Neuronal stem cell (in vitro differentiated cells): ENCODE data around the gene DNM3.

Experiments
- DNase-seq: peaks from one replicate; pipeline ENCODE4 v3.0.0-alpha.2; 2013; ENCODE audit warnings: low spot score
- H2AFZ ChIP-seq: one replicate; pipeline ENCODE4 v1.6.1; 2013; ENCODE audit warnings: mild to moderate bottlenecking, low read length, inconsistent platforms
- H2AK5ac ChIP-seq: 2 replicates; pipeline ENCODE4 v1.6.1; 2013; ENCODE audit warnings: low read depth, mild to moderate bottlenecking, inconsistent platforms, low read length, moderate library complexity, mixed read lengths
- H2BK120ac ChIP-seq: 2 replicates; pipeline ENCODE4 v1.6.1; 2013; ENCODE audit warnings: low read depth, mild to moderate bottlenecking, inconsistent platforms, low read length, moderate library complexity, mixed read lengths
- H2BK12ac ChIP-seq: one replicate; pipeline ENCODE4 v1.6.1; 2013; ENCODE audit warnings: low read length, inconsistent platforms
- H2BK15ac ChIP-seq: 2 replicates; pipeline ENCODE4 v1.6.1; 2013; ENCODE audit warnings: mild to moderate bottlenecking, low read length, inconsistent platforms, mixed read lengths
- H2BK5ac ChIP-seq: one replicate; pipeline ENCODE4 v1.6.1; 2013; ENCODE audit warnings: inconsistent platforms, mild to moderate bottlenecking, low read length, moderate library complexity
- H3K14ac ChIP-seq: one replicate; pipeline ENCODE4 v1.6.1; 2013; ENCODE audit warnings: low read length, inconsistent platforms
- H3K18ac ChIP-seq: 2 replicates; pipeline ENCODE4 v1.6.1; 2013; ENCODE audit warnings: low read length, inconsistent platforms
- H3K23ac ChIP-seq: 2 replicates; pipeline ENCODE4 v1.6.1; 2013; ENCODE audit warnings: low read depth, mild to moderate bottlenecking, mixed read lengths, low read length, inconsistent platforms; ENCODE audit not compliant: poor library complexity
- H3K27ac ChIP-seq: replicated peaks from 3 replicates; pipeline ENCODE4 v1.5.1; 2013; ENCODE audit warnings: low read length, inconsistent platforms
- H3K27me3 ChIP-seq, 3 experiments: 2 replicates each; pipeline ENCODE4 v1.6.1; 2013; ENCODE audit warnings: low read length in 3 of 3, mild to moderate bottlenecking in 2 of 3, inconsistent platforms in 1 of 3, low read depth in 1 of 3, mixed read lengths in 1 of 3, moderate library complexity in 1 of 3; ENCODE audit not compliant: control insufficient read depth in 3 of 3, insufficient read depth in 3 of 3
- H3K36me3 ChIP-seq, 2 donors: replicated peaks in 1 of 2; 2 replicates each; pipeline ENCODE4 v1.6.1; 2013; ENCODE audit warnings: low read length in 2 of 2; ENCODE audit not compliant: control insufficient read depth in 2 of 2, insufficient read depth in 2 of 2
- H3K4ac ChIP-seq: 2 replicates; pipeline ENCODE4 v1.6.1; 2013; ENCODE audit warnings: inconsistent platforms, mild to moderate bottlenecking, low read length, moderate library complexity
- H3K4me1 ChIP-seq, 2 donors: 1 replicate in 1 of 2; 2 replicates in 1 of 2; pipeline ENCODE4 v1.6.1; 2013; ENCODE audit warnings: low read length in 2 of 2, low read depth in 1 of 2; ENCODE audit not compliant: control insufficient read depth in 2 of 2, insufficient read depth in 1 of 2
- H3K4me2 ChIP-seq: one replicate; pipeline ENCODE4 v1.6.1; 2013; ENCODE audit warnings: mild to moderate bottlenecking, low read length, inconsistent platforms; ENCODE audit not compliant: insufficient read depth, poor library complexity, severe bottlenecking
- H3K4me3 ChIP-seq, 2 donors: 2 replicates each; pipeline ENCODE4 v1.5.1; 2013; ENCODE audit warnings: low read length in 2 of 2, mild to moderate bottlenecking in 2 of 2, inconsistent platforms in 1 of 2, moderate library complexity in 1 of 2
- H3K79me1 ChIP-seq: one replicate; pipeline ENCODE4 v1.6.1; 2013; ENCODE audit warnings: low read depth, mild to moderate bottlenecking, inconsistent platforms, low read length, moderate library complexity
- H3K9ac ChIP-seq: one replicate; pipeline ENCODE4 v1.6.1; 2013; ENCODE audit warnings: mild to moderate bottlenecking, low read depth, low read length, inconsistent platforms; ENCODE audit not compliant: poor library complexity
- H3K9me3 ChIP-seq, 2 donors: replicated peaks in 1 of 2; 2 replicates each; pipeline versions ENCODE3 to v1.6.1; 2013; ENCODE audit warnings: low read length in 2 of 2, mild to moderate bottlenecking in 2 of 2, inconsistent platforms in 1 of 2, low read depth in 1 of 2, mixed read lengths in 1 of 2, moderate library complexity in 1 of 2; ENCODE audit not compliant: control insufficient read depth in 2 of 2, insufficient read depth in 1 of 2
- H4K8ac ChIP-seq: one replicate; pipeline ENCODE4 v1.6.1; 2013; ENCODE audit warnings: low read depth, mild to moderate bottlenecking, inconsistent platforms, low read length, moderate library complexity
- H4K91ac ChIP-seq: one replicate; pipeline ENCODE4 v1.6.1; 2013; ENCODE audit warnings: low read length, low read depth, mild to moderate bottlenecking, inconsistent platforms; ENCODE audit not compliant: poor library complexity
- WGBS, 2 donors: extraction: QIAGEN DNeasy Blood & Tissue Kit; methylation state at CpG; one replicate each; pipeline ENCODE4 v1.1.7; 2013; ENCODE audit warnings: missing lambda C conversion rate in 2 of 2, mixed read lengths in 1 of 2; ENCODE audit not compliant: insufficient read length in 2 of 2, insufficient replicate concordance in 1 of 2; ENCODE audit errors: extremely low coverage in 2 of 2; 5-methylcytosine and 5-hydroxymethylcytosine counted together

DNM3 gene

GRCh38 chr1:172254521-172255222, 413.4 kb downstream of the DNM3 start:
- Histone ChIP-seq H3K36me3 (no peaks in the 10 kb centered on the region), H3K14ac (no peak overlapping the region), H2BK120ac (no peak overlapping the region), H3K4me2 (no peak overlapping the region), H3K4me3 (no peak overlapping the region), H3K9ac (no peak overlapping the region), H3K4me1 (no peaks in the 10 kb centered on the region), H2BK5ac (no peak overlapping the region), H2BK12ac (no peak overlapping the region), H3K9me3 (no peaks in the 10 kb centered on the region), H3K4ac (no peak overlapping the region), H4K8ac (no peak overlapping the region), H4K91ac (no peak overlapping the region), H2BK15ac (no peak overlapping the region), H3K23ac (no peak overlapping the region), H3K79me1 (no peaks in the 10 kb centered on the region), H2AFZ (no peak overlapping the region), H3K27me3 (no peaks in the 10 kb centered on the region), H3K27ac (no peak overlapping the region), H3K18ac (no peak overlapping the region), H2AK5ac (no peak overlapping the region)
- no peak for DNase-seq
- WGBS, 2 donors: no CpG with 5 or more reads among the region's 3 CpGs

DNA sequence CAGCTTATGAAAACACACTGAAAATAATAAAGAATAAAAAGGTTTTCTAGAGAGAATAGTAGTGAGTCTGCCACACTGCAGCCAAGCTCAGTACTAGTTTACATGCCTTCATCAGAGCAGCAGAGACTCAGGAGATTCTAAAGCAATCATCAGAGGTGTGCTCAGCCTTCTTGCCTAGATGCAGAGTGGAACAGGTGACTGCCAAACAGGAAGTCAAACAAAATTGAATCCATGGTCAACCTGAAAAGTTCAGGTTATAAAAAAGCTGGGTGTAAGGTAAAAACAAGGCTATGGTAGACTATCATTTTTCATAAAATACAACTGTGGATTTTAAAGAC, 413.9 kb downstream of the DNM3 start:
- no peak for DNase-seq
- H3K27ac ChIP-seq: no peak overlapping the region

DNA sequence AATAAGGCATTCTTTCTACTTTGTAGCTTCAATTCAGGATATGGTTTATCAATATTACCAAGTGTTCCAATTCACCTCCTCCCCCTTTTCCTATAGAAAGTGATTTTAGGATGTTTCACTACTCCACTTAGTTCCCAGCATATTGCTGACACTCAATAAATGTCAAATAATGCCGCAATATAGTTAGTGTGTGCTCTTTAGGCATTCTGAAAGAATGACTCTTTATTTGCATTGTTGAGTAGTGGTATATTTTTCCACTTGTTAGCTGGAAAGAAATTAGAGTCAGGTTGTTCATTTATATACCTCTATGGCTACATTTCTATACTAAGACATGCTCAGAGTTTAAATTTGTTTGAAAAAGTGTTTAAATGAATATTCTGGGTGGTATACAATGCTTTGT, 424.6 kb downstream of the DNM3 start:
- no peak overlapping the region for H2AFZ ChIP-seq
- H2BK5ac ChIP-seq: no peak overlapping the region
- H3K79me1 ChIP-seq: no peaks in the 10 kb centered on the region
- no peak overlapping the region for H2BK120ac ChIP-seq
- no peak overlapping the region for H3K4me2 ChIP-seq
- no peak for DNase-seq
- no peak overlapping the region for H3K14ac ChIP-seq
- H3K18ac ChIP-seq: no peak overlapping the region
- H3K4ac ChIP-seq: no peak overlapping the region
- H3K27ac ChIP-seq: no peak overlapping the region
- H3K4me1 ChIP-seq: no peaks in the 10 kb centered on the region
- no peak overlapping the region for H2BK15ac ChIP-seq
- no peaks in the 10 kb centered on the region for H3K27me3 ChIP-seq
- H4K91ac ChIP-seq: no peak overlapping the region
- no peak overlapping the region for H4K8ac ChIP-seq
- no peaks in the 10 kb centered on the region for H3K36me3 ChIP-seq
- H3K23ac ChIP-seq: no peak overlapping the region
- H3K9ac ChIP-seq: no peak overlapping the region
- no peak overlapping the region for H2AK5ac ChIP-seq
- no peak overlapping the region for H3K4me3 ChIP-seq
- H3K9me3 ChIP-seq: peaks cover 0 to 5% of the 10 kb centered on the region in 2 donors
- no CpG with 5 or more reads among the region's 1 CpG for WGBS, 2 donors
- no peak overlapping the region for H2BK12ac ChIP-seq

More for the DNA sequence above, 413.9 kb downstream of the DNM3 start:
- Histone ChIP-seq H2AFZ (no peak overlapping the region), H3K14ac (no peak overlapping the region), H3K9ac (no peak overlapping the region), H3K23ac (no peak overlapping the region), H4K8ac (no peak overlapping the region), H2BK5ac (no peak overlapping the region), H3K36me3 (no peaks in the 10 kb centered on the region), H2BK15ac (no peak overlapping the region), H3K18ac (no peak overlapping the region), H2AK5ac (no peak overlapping the region), H2BK120ac (no peak overlapping the region), H3K4ac (no peak overlapping the region), H3K4me1 (no peaks in the 10 kb centered on the region), H3K4me3 (no peak overlapping the region), H3K9me3 (no peaks in the 10 kb centered on the region), H2BK12ac (no peak overlapping the region), H3K4me2 (no peak overlapping the region), H4K91ac (no peak overlapping the region), H3K79me1 (no peaks in the 10 kb centered on the region), H3K27me3 (no peaks in the 10 kb centered on the region)

DNA sequence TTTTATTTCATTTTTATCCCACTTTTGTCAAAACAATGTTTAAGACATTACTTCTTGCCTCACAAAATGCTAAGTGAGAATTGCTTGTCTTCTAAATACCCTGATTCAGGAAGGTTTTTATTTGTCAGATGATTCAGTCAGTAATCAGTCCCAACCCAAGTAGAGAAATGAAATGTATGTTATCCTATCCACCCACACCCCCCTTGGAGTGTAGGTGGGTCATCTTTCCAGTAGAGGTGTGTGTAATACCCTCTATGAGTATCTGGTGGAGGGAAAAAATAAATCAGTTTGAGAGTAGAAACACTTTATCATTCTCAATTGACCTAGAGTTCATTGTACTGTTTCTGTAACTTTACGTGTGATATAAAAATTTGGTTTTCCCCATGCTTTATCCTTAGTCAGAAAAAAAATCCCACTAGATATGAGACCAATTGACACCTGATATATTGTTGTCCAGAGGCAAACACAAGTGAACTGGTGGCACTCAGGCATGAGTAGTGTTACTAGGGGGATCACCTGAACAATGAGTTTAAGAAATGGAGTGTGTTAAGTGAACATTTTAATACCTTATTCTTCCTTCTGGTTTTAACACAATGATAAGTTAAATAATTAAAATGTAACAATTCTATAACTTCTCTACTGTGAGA, 425.4 kb downstream of the DNM3 start:
- no peak overlapping the region for H2BK5ac ChIP-seq
- no peak overlapping the region for H2BK15ac ChIP-seq
- no peaks in the 10 kb centered on the region for H3K27me3 ChIP-seq
- H3K18ac ChIP-seq: no peak overlapping the region
- no peak overlapping the region for H2BK120ac ChIP-seq
- no peak overlapping the region for H4K8ac ChIP-seq
- no peaks in the 10 kb centered on the region for H3K79me1 ChIP-seq
- no peaks in the 10 kb centered on the region for H3K4me1 ChIP-seq
- H3K36me3 ChIP-seq: no peaks in the 10 kb centered on the region
- H3K4me3 ChIP-seq: no peak overlapping the region
- no peak overlapping the region for H3K14ac ChIP-seq
- DNase-seq: no peak
- H3K9me3 ChIP-seq: peaks cover 0 to 3% of the 10 kb centered on the region in 2 donors
- WGBS, 2 donors: no CpG with 5 or more reads among the region's 1 CpG
- H2BK12ac ChIP-seq: no peak overlapping the region
- no peak overlapping the region for H2AFZ ChIP-seq
- H2AK5ac ChIP-seq: no peak overlapping the region
- no peak overlapping the region for H3K23ac ChIP-seq
- no peak overlapping the region for H4K91ac ChIP-seq
- H3K4me2 ChIP-seq: no peak overlapping the region
- H3K4ac ChIP-seq: no peak overlapping the region
- H3K9ac ChIP-seq: no peak overlapping the region
- H3K27ac ChIP-seq: no peak overlapping the region
